ENCODE data around the gene DIRAS3.

DIRAS3 gene

GRCh38 chr1:68057050-68057449, 6.6 kb upstream of the DIRAS3 start:
- Histone ChIP-seq H3K27me3 (peaks cover 11% of the 10 kb centered on the region), H3K9me3 (no peaks in the 10 kb centered on the region), H3K36me3 (no peaks in the 10 kb centered on the region), H3K4me1 (ENCODE audit: control insufficient read depth in 1 of 2, insufficient read depth in 1 of 2, low read depth in 1 of 2, low read length in 1 of 2) (no peaks in the 10 kb centered on the region), H3K4me3 (ENCODE audit: low read depth in 1 of 2, low read length in 1 of 2) (no peak overlapping the region), H3K27ac (no peak overlapping the region)
- TF ChIP-seq CTCF (IDR thresholded peaks at IDR 0.05), result no peak

- Histone ChIP-seq H3K27me3 (peaks cover 64% of the 10 kb centered on the region), H3K4me1 (ENCODE audit: control insufficient read depth in 1 of 2, insufficient read depth in 1 of 2, low read depth in 1 of 2, low read length in 1 of 2) (peaks cover 2 to 5% of the 10 kb centered on the region in 2 experiments), H3K4me3 (ENCODE audit: low read depth in 1 of 2, low read length in 1 of 2) (no peak overlapping the region), H3K36me3 (no peaks in the 10 kb centered on the region), H3K9me3 (no peaks in the 10 kb centered on the region), H3K27ac (no peak overlapping the region)
- TF ChIP-seq CTCF (IDR thresholded peaks at IDR 0.05), result no peak
Observed at GRCh38 chr1:68051475-68051874, 1.0 kb upstream of the DIRAS3 start.

GRCh38 chr1:68047659-68048026, 2.8 kb downstream of the DIRAS3 start:
- H3K27me3 ChIP-seq, result peaks cover 62% of the 10 kb centered on the region
- no peaks in the 10 kb centered on the region for H3K36me3 ChIP-seq
- no peak for TF ChIP-seq CTCF (IDR thresholded peaks at IDR 0.05)
- no peaks in the 10 kb centered on the region for H3K9me3 ChIP-seq
- no peak overlapping the region for H3K27ac ChIP-seq
- H3K4me3 ChIP-seq (ENCODE audit: low read depth in 1 of 2, low read length in 1 of 2), result no peak overlapping the region
- peaks cover 2 to 5% of the 10 kb centered on the region in 2 experiments for H3K4me1 ChIP-seq (ENCODE audit: control insufficient read depth in 1 of 2, insufficient read depth in 1 of 2, low read depth in 1 of 2, low read length in 1 of 2)

- TF ChIP-seq CTCF (IDR thresholded peaks at IDR 0.05), result no peak
- Histone ChIP-seq H3K4me3 (ENCODE audit: low read depth in 1 of 2, low read length in 1 of 2) (no peak overlapping the region), H3K36me3 (no peaks in the 10 kb centered on the region), H3K9me3 (no peaks in the 10 kb centered on the region), H3K27me3 (peaks cover 56% of the 10 kb centered on the region), H3K27ac (no peak overlapping the region), H3K4me1 (ENCODE audit: control insufficient read depth in 1 of 2, insufficient read depth in 1 of 2, low read depth in 1 of 2, low read length in 1 of 2) (peaks cover 2 to 5% of the 10 kb centered on the region in 2 experiments)
Observed at GRCh38 chr1:68046885-68047658, 3.4 kb downstream of the DIRAS3 start.

GRCh38 chr1:68046423-68046822, 4.0 kb downstream of the DIRAS3 start:
- Histone ChIP-seq H3K4me3 (ENCODE audit: low read depth in 1 of 2, low read length in 1 of 2) (no peak overlapping the region), H3K4me1 (ENCODE audit: control insufficient read depth in 1 of 2, insufficient read depth in 1 of 2, low read depth in 1 of 2, low read length in 1 of 2) (peaks cover 2 to 5% of the 10 kb centered on the region in 2 experiments), H3K36me3 (no peaks in the 10 kb centered on the region), H3K27ac (no peak overlapping the region), H3K27me3 (peaks cover 50% of the 10 kb centered on the region), H3K9me3 (no peaks in the 10 kb centered on the region)
- TF ChIP-seq CTCF (IDR thresholded peaks at IDR 0.05), result no peak
